GM12874 (cell line): Measurements from ENCODE around the gene UBE2S.

Experiments used
- CTCF ChIP-seq: IDR thresholded peaks from 2 replicates; pipeline ENCODE4 v1.5.1; 2011; ENCODE audit warnings: low read depth, mild to moderate bottlenecking, control low read depth, low read length, moderate library complexity; ENCODE audit not compliant: insufficient read depth

The UBE2S gene

GRCh38 chr19:55406826-55407549 lies 600 bp downstream of the UBE2S start:
- no peak for TF ChIP-seq CTCF

- no peak for TF ChIP-seq CTCF
These were observed 1.3 kb downstream of the UBE2S start for GRCh38 chr19:55406091-55406825.

GRCh38 chr19:55405638-55406037 lies 1.9 kb downstream of the UBE2S start:
- no peak for TF ChIP-seq CTCF

GRCh38 chr19:55402509-55402908 lies 5.1 kb downstream of the UBE2S start:
- no peak for TF ChIP-seq CTCF

- TF ChIP-seq CTCF = no peak
These were observed 7.1 kb downstream of the UBE2S start for GRCh38 chr19:55400281-55401087.

- no peak for TF ChIP-seq CTCF
These were observed 9.2 kb downstream of the UBE2S start for GRCh38 chr19:55398200-55398925.
